H9 (cell line): Measurements from ENCODE around the gene ADAMTS16. TPM values are rescaled to one million over a fixed set of nuclear protein-coding genes. Genes with fewer than 3 reads are reported as not detected.

ENCODE experiments used
- DNase-seq: peaks from one replicate; pipeline ENCODE4 v3.0.0-alpha.2; 2017
- H2AFZ ChIP-seq: one replicate; pipeline ENCODE4 v1.6.1; 2013; ENCODE audit warnings: mild to moderate bottlenecking, low read length, control low read depth, moderate library complexity
- H2AK5ac ChIP-seq: 2 replicates; pipeline ENCODE4 v1.6.1; 2013; ENCODE audit warnings: low read length, control low read depth, mixed read lengths; ENCODE audit not compliant: insufficient read length
- H2BK120ac ChIP-seq: one replicate; pipeline ENCODE4 v1.6.1; 2013; ENCODE audit warnings: low read depth, mild to moderate bottlenecking, low read length, control low read depth, inconsistent platforms; ENCODE audit not compliant: poor library complexity, severe bottlenecking
- H2BK12ac ChIP-seq: 2 replicates; pipeline ENCODE4 v1.6.1; 2013; ENCODE audit warnings: low read length, control low read depth, mixed read lengths, low read depth; ENCODE audit not compliant: insufficient read length
- H2BK15ac ChIP-seq: 2 replicates; pipeline ENCODE4 v1.6.1; 2013; ENCODE audit warnings: low read depth, low read length, control low read depth
- H2BK20ac ChIP-seq: one replicate; pipeline ENCODE4 v1.6.1; 2013; ENCODE audit warnings: low read depth, mild to moderate bottlenecking, low read length, control low read depth, inconsistent platforms; ENCODE audit not compliant: poor library complexity, severe bottlenecking
- H2BK5ac ChIP-seq: 2 replicates; pipeline ENCODE4 v1.6.1; 2013; ENCODE audit warnings: low read length, control low read depth, mixed read lengths; ENCODE audit not compliant: insufficient read length
- H3K14ac ChIP-seq: 2 replicates; pipeline ENCODE4 v1.6.1; 2013; ENCODE audit warnings: low read length, control low read depth; ENCODE audit not compliant: insufficient read depth
- H3K18ac ChIP-seq: 2 replicates; pipeline ENCODE4 v1.6.1; 2013; ENCODE audit warnings: low read depth, mild to moderate bottlenecking, mixed read lengths, low read length, control low read depth; ENCODE audit not compliant: insufficient read length
- H3K23ac ChIP-seq: 2 replicates; pipeline ENCODE4 v1.6.1; 2013; ENCODE audit warnings: low read length, control low read depth, mixed read lengths, low read depth; ENCODE audit not compliant: insufficient read length
- H3K23me2 ChIP-seq: 2 replicates; pipeline ENCODE4 v1.6.1; 2013; ENCODE audit warnings: low read depth, mild to moderate bottlenecking, mixed read lengths, low read length, control low read depth; ENCODE audit not compliant: insufficient read length, poor library complexity, severe bottlenecking
- H3K27ac ChIP-seq: 2 replicates; pipeline ENCODE4 v1.5.1; 2013; ENCODE audit warnings: low read length, control low read depth, mixed read lengths, low read depth; ENCODE audit not compliant: insufficient read length
- H3K27me3 ChIP-seq: 2 replicates; pipeline ENCODE4 v1.6.1; 2013; ENCODE audit warnings: low read length, control low read depth, inconsistent platforms; ENCODE audit not compliant: insufficient read depth
- H3K4ac ChIP-seq: 2 replicates; pipeline ENCODE4 v1.6.1; 2013; ENCODE audit warnings: low read depth, mild to moderate bottlenecking, control low read depth, inconsistent platforms, low read length, moderate library complexity
- H3K4me1 ChIP-seq: 2 replicates; pipeline ENCODE4 v1.6.1; 2013; ENCODE audit warnings: low read length, control low read depth, inconsistent platforms; ENCODE audit not compliant: insufficient read depth
- H3K4me2 ChIP-seq: 2 replicates; pipeline ENCODE4 v1.6.1; 2013; ENCODE audit warnings: low read length, control low read depth, mixed read lengths; ENCODE audit not compliant: insufficient read length, insufficient read depth
- H3K56ac ChIP-seq: 2 replicates; pipeline ENCODE4 v1.6.1; 2013; ENCODE audit warnings: low read depth, mild to moderate bottlenecking, mixed read lengths, low read length, control low read depth; ENCODE audit not compliant: insufficient read length
- H3K79me1 ChIP-seq: 2 replicates; pipeline ENCODE4 v1.6.1; 2013; ENCODE audit warnings: low read depth, mild to moderate bottlenecking, moderate library complexity, low read length, control low read depth, inconsistent platforms; ENCODE audit not compliant: insufficient read depth, poor library complexity, severe bottlenecking
- H3K79me2 ChIP-seq: 2 replicates; pipeline ENCODE4 v1.6.1; 2013; ENCODE audit warnings: low read length, control low read depth, inconsistent platforms; ENCODE audit not compliant: insufficient read depth
- H3K9ac ChIP-seq: 2 replicates; pipeline ENCODE4 v1.6.1; 2013; ENCODE audit warnings: low read length, control low read depth, mixed read lengths; ENCODE audit not compliant: insufficient read length; ENCODE audit errors: extremely low read depth
- H3K9me3 ChIP-seq: one replicate; pipeline ENCODE4 v1.6.1; 2013; ENCODE audit warnings: low read depth, low read length, inconsistent platforms; ENCODE audit not compliant: control insufficient read depth
- H3T11ph ChIP-seq: one replicate; pipeline ENCODE4 v1.6.1; 2013; ENCODE audit warnings: mild to moderate bottlenecking, low read length, control low read depth, inconsistent platforms
- H4K20me1 ChIP-seq: one replicate; pipeline ENCODE4 v1.6.1; 2013; ENCODE audit not compliant: control insufficient read depth, insufficient read length, insufficient read depth
- H4K5ac ChIP-seq: 2 replicates; pipeline ENCODE4 v1.6.1; 2013; ENCODE audit warnings: low read depth, mild to moderate bottlenecking, mixed read lengths, low read length, control low read depth; ENCODE audit not compliant: insufficient read length
- H4K8ac ChIP-seq: replicated peaks from 2 replicates; pipeline ENCODE4 v1.6.1; 2013; ENCODE audit warnings: low read length, control low read depth, mixed read lengths, low read depth; ENCODE audit not compliant: insufficient read length
- H4K91ac ChIP-seq: 2 replicates; pipeline ENCODE4 v1.6.1; 2013; ENCODE audit warnings: low read depth, mild to moderate bottlenecking, moderate library complexity, mixed read lengths, low read length, control low read depth; ENCODE audit not compliant: insufficient read length
- H3K27ac Mint-ChIP-seq, 3 experiments: 2 replicates in 2 of 3; 3 replicates in 1 of 3; pipeline ENCODE4 v1.8.0; 2020 to 2021; ENCODE audit warnings: mixed read lengths in 3 of 3, mild to moderate bottlenecking in 1 of 3, moderate library complexity in 1 of 3
- H3K27me3 Mint-ChIP-seq: 2 replicates; pipeline ENCODE4 v1.8.0; 2021; ENCODE audit warnings: low read depth, mild to moderate bottlenecking, moderate library complexity, mixed read lengths
- H3K36me3 Mint-ChIP-seq, 3 experiments: 2 replicates in 2 of 3; 3 replicates in 1 of 3; pipeline ENCODE4 v1.8.0; 2020 to 2021; ENCODE audit warnings: low read depth in 3 of 3, mixed read lengths in 3 of 3; ENCODE audit not compliant: insufficient read depth in 1 of 3
- H3K4me1 Mint-ChIP-seq, 2 experiments: 2 replicates each; pipeline ENCODE4 v1.8.0; 2020; ENCODE audit warnings: mixed read lengths in 2 of 2
- H3K4me3 Mint-ChIP-seq, 2 experiments: 2 replicates in 1 of 2; 3 replicates in 1 of 2; pipeline ENCODE4 v1.8.0; 2020 to 2021; ENCODE audit warnings: mild to moderate bottlenecking in 2 of 2, mixed read lengths in 2 of 2, moderate library complexity in 1 of 2
- H3K9me3 Mint-ChIP-seq, 2 experiments: 2 replicates in 1 of 2; 3 replicates in 1 of 2; pipeline ENCODE4 v1.8.0; 2020; ENCODE audit warnings: mild to moderate bottlenecking in 2 of 2, mixed read lengths in 2 of 2, moderate library complexity in 1 of 2
- WGBS: extraction: QIAGEN DNeasy Blood & Tissue Kit; methylation state at CpG from one replicate; pipeline ENCODE4 v1.1.7; 2013; ENCODE audit warnings: missing lambda C conversion rate, low lambda C conversion rate, mixed read lengths; ENCODE audit not compliant: insufficient read length; ENCODE audit errors: extremely low coverage; 5-methylcytosine and 5-hydroxymethylcytosine counted together
- total RNA-seq: library from RNA; stranded (reverse); gene quantifications from 2 replicates; pipeline ENCODE4 v1.2.1, GENCODE V29; 2021
- TF ChIP-seq, protein P1 (sequence below): fragments of 200-600 bp; sonication (generic); conservative IDR thresholded peaks from 3 replicates; pipeline ENCODE4 v1.8.0; 2021; ENCODE audit warnings: antibody characterized with exemption, mild to moderate bottlenecking

ADAMTS16 gene
- total RNA-seq, 1 experiment from 2014 or later = 4.5 TPM

DNA sequence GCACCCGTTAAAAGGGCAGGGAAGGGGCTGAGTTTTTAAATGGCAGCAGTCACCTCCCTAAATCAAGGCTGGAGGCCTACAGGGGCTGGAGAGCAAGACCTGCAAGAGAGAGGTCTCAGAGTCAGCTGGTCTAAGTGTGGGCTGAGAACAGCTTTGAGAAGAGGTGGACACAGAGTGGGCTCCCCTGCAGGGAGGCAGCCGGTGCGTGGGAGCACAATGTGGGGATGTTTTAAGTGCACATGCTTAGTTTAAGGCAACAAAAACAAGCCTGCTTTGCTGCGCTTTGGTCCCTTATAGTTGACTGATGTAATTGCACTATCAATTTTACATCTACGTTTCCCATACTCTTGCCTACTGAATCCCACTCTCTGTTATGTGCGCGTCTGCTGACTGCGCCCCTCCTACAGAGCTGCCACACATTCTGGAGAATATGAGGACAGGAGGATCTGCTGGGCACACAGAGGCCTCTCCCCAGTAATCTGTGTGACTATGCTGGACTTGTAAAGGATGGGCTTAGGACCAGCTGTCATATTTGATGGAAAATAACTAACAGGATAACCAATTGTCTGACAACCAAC, 220.3 kb downstream of the ADAMTS16 start:
- Histone ChIP-seq H2BK20ac (no peak overlapping the region), H3K27me3 (no peaks in the 10 kb centered on the region), H2BK15ac (no peak overlapping the region), H2BK5ac (no peak overlapping the region), H2AK5ac (no peak overlapping the region), H4K5ac (no peak overlapping the region), H3K23me2 (no peaks in the 10 kb centered on the region), H3K14ac (no peak overlapping the region), H3K9me3 (no peaks in the 10 kb centered on the region), H3K4me1 (no peaks in the 10 kb centered on the region), H3K18ac (no peak overlapping the region), H3K56ac (no peak overlapping the region), H3T11ph (no peak overlapping the region), H2AFZ (no peak overlapping the region), H4K20me1 (no peaks in the 10 kb centered on the region), H2BK120ac (no peak overlapping the region), H3K79me1 (no peaks in the 10 kb centered on the region), H3K27ac (no peak overlapping the region), H3K23ac (no peak overlapping the region), H2BK12ac (no peak overlapping the region), H3K9ac (no peak overlapping the region), H3K4ac (no peak overlapping the region), H3K79me2 (no peaks in the 10 kb centered on the region), H4K8ac (no peak overlapping the region), H3K4me2 (no peak overlapping the region), H4K91ac (no peak overlapping the region)
- H3K36me3 Mint-ChIP-seq = no peaks in the 10 kb centered on the region; a peak in 1 of 7 replicates
- peaks cover 27 to 28% of the 10 kb centered on the region in 2 experiments for H3K4me1 Mint-ChIP-seq
- H3K4me3 Mint-ChIP-seq = no peak overlapping the region
- DNase-seq = no peak
- H3K27me3 Mint-ChIP-seq = no peaks in the 10 kb centered on the region
- H3K9me3 Mint-ChIP-seq = no peaks in the 10 kb centered on the region; a peak in 1 of 5 replicates
- no CpG with 5 or more reads among the region's 8 CpGs for WGBS
- TF ChIP-seq, protein P1, sequence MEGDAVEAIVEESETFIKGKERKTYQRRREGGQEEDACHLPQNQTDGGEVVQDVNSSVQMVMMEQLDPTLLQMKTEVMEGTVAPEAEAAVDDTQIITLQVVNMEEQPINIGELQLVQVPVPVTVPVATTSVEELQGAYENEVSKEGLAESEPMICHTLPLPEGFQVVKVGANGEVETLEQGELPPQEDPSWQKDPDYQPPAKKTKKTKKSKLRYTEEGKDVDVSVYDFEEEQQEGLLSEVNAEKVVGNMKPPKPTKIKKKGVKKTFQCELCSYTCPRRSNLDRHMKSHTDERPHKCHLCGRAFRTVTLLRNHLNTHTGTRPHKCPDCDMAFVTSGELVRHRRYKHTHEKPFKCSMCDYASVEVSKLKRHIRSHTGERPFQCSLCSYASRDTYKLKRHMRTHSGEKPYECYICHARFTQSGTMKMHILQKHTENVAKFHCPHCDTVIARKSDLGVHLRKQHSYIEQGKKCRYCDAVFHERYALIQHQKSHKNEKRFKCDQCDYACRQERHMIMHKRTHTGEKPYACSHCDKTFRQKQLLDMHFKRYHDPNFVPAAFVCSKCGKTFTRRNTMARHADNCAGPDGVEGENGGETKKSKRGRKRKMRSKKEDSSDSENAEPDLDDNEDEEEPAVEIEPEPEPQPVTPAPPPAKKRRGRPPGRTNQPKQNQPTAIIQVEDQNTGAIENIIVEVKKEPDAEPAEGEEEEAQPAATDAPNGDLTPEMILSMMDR = no peak
- H3K27ac Mint-ChIP-seq = no peak overlapping the region; a peak in 1 of 7 replicates
